Activated CD4-positive, alpha-beta memory T cell treated with anti-CD3 and anti-CD28 coated beads for 36 hours (primary cell): ENCODE measurements around the gene FBXO40. TPM values are rescaled to one million over a fixed set of nuclear protein-coding genes. Genes with fewer than 3 reads are reported as not detected.

Experiments
- CTCF ChIA-PET: fragments of 350-600 bp; sonication (Branson Sonifier 250); formaldehyde crosslinking; loops from one replicate; lab custom pipeline; 2021; ENCODE audit warnings: antibody characterized with exemption, inconsistent platforms; lab: Charles Lee
- POLR2A ChIA-PET: fragments of 350-600 bp; sonication (Branson Sonifier 250); formaldehyde crosslinking; loops from one replicate; lab custom pipeline; 2021; ENCODE audit warnings: antibody characterized with exemption; lab: Charles Lee
- DNase-seq: peaks from one replicate; pipeline ENCODE4 v3.0.0-alpha.2; 2020
- H3K27ac Mint-ChIP-seq: one replicate; pipeline ENCODE4 v1.8.0; 2021; ENCODE audit warnings: mixed read lengths
- H3K27me3 Mint-ChIP-seq: one replicate; pipeline ENCODE4 v1.8.0; 2021; ENCODE audit warnings: mixed read lengths
- H3K36me3 Mint-ChIP-seq: one replicate; pipeline ENCODE4 v1.8.0; 2021; ENCODE audit warnings: mixed read lengths
- H3K4me1 Mint-ChIP-seq: one replicate; pipeline ENCODE4 v1.8.0; 2021; ENCODE audit warnings: low read depth, mixed read lengths
- H3K4me3 Mint-ChIP-seq: one replicate; pipeline ENCODE4 v1.8.0; 2021; ENCODE audit warnings: mild to moderate bottlenecking, mixed read lengths
- H3K9me3 Mint-ChIP-seq: one replicate; pipeline ENCODE4 v1.8.0; 2021; ENCODE audit warnings: mixed read lengths
- intact Hi-C: fragments of 100-400 bp; cut with micrococcal nuclease; formaldehyde crosslinking; loops from one replicate; pipeline ENCODE4 v1.15.1; 2023
- total RNA-seq, 2 experiments: library from RNA; stranded (reverse); gene quantifications; one replicate each; pipeline ENCODE4 v1.2.3, GENCODE V29; 2021

Gene FBXO40
- total RNA-seq, 2 experiments from 2014 or later = not detected

- intact Hi-C loops = no loop called here
- Mint-ChIP-seq H3K27me3 (no peaks in the 10 kb centered on the region), H3K9me3 (no peaks in the 10 kb centered on the region), H3K4me3 (no peak overlapping the region), H3K36me3 (peaks cover 51% of the 10 kb centered on the region), H3K27ac (no peak overlapping the region), H3K4me1 (peaks cover 47% of the 10 kb centered on the region)
- CTCF ChIA-PET = no interaction called here
- POLR2A ChIA-PET = no interaction called here
- DNase-seq = no peak
Measured at GRCh38 chr3:121651684-121652083, 58.5 kb downstream of the FBXO40 start.

- Mint-ChIP-seq H3K4me3 (peak overlapping the region; percentile 53), H3K27ac (peak overlapping the region; percentile 87), H3K27me3 (no peaks in the 10 kb centered on the region), H3K9me3 (no peaks in the 10 kb centered on the region), H3K4me1 (peaks cover 72% of the 10 kb centered on the region), H3K36me3 (peaks cover 63% of the 10 kb centered on the region)
- intact Hi-C loops = no loop called here
- ChIA-PET POLR2A (interaction anchor here (0.6 kb wide), 1 partner anchor 778 kb away, joined by 3 read pairs; no protein-coding TSS in a partner anchor), CTCF (interaction anchor here (1.1 kb wide), 1 partner anchor 95 kb away, joined by 3 read pairs; the partner anchor contains the start of gene GOLGB1)
- DNase-seq = no peak
Measured at GRCh38 chr3:121654493-121655385, 61.6 kb downstream of the FBXO40 start.

GRCh38 chr3:121658716-121659435 is 65.7 kb downstream of the FBXO40 start:
- peaks cover 59% of the 10 kb centered on the region for H3K4me1 Mint-ChIP-seq
- peaks cover 57% of the 10 kb centered on the region for H3K36me3 Mint-ChIP-seq
- ChIA-PET CTCF (interaction anchor here (0.6 to 1.3 kb wide), 2 partner anchors 113 to 443 kb away, joined by 4 to 7 read pairs; partner anchors contain the start of gene POLQ), POLR2A (interaction anchor here (1.2 kb wide), 1 partner anchor 725 kb away, joined by 3 read pairs; the partner anchor contains the start of gene FAM162A)
- no peak for DNase-seq
- peak overlapping the region; percentile 97 for H3K4me3 Mint-ChIP-seq
- peak overlapping the region; percentile 100 for H3K27ac Mint-ChIP-seq
- no peaks in the 10 kb centered on the region for H3K27me3 Mint-ChIP-seq
- intact Hi-C loops = no loop called here
- H3K9me3 Mint-ChIP-seq = peaks cover 2% of the 10 kb centered on the region

DNA sequence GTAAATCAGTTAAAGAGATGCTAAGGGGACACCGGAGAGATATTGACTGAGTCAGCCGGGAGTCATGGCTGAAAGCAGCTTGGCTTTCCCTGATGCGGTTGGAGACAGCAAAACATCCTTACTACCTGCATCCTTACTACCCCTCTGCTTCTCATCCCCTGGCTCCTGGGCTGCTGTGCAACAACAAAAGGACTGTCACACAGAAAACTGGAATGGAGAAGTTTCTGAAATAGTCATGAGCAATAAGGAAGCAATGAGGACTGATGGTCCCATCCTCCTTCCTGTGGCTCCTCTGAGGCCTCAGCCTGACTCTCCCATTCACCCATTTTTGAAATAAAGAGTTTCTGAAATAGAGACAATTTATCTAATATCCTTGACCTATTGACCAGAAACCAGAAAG is 66.4 kb downstream of the FBXO40 start:
- Mint-ChIP-seq H3K9me3 (peaks cover 2% of the 10 kb centered on the region), H3K36me3 (peaks cover 57% of the 10 kb centered on the region), H3K27ac (peak overlapping the region; percentile 100), H3K4me1 (peaks cover 52% of the 10 kb centered on the region), H3K27me3 (no peaks in the 10 kb centered on the region), H3K4me3 (peak overlapping the region; percentile 97)
- ChIA-PET POLR2A (interaction anchor here (1.2 to 1.5 kb wide), 3 partner anchors 18 to 1407 kb away, joined by 3 to 5 read pairs (median 3); partner anchors contain the start of genes FAM162A and PDIA5), CTCF (interaction anchor here (0.6 to 1.3 kb wide), 2 partner anchors 114 to 442 kb away, joined by 4 to 7 read pairs; partner anchors contain the start of gene POLQ)
- DNase-seq = peak; percentile 39
- intact Hi-C loops = no loop called here

- Mint-ChIP-seq H3K27ac (peak within 1 kb of the TSS; percentile 100), H3K36me3 (peaks cover 55% of the 10 kb centered on the region), H3K27me3 (no peaks in the 10 kb centered on the region), H3K4me1 (peaks cover 47% of the 10 kb centered on the region), H3K4me3 (peak within 1 kb of the TSS; percentile 97), H3K9me3 (peaks cover 2% of the 10 kb centered on the region)
- intact Hi-C loops = loop anchor here (1.0 to 5.0 kb wide), 10 partner anchors 74 to 1566 kb away; partner anchors contain the start of genes EAF2, GOLGB1, GSK3B and IQCB1
- peak; percentile 83 for DNase-seq
- ChIA-PET CTCF (interaction anchor here (0.6 to 1.5 kb wide), 4 partner anchors 90 to 160 kb away, joined by 3 to 11 read pairs (median 3); partner anchors contain the start of genes GOLGB1 and POLQ), POLR2A (interaction anchor here (0.9 to 2.0 kb wide), 5 partner anchors 17 to 1406 kb away, joined by 3 to 6 read pairs (median 5); partner anchors contain the start of genes GOLGB1 and PDIA5)
Measured at GRCh38 chr3:121660356-121661171, 67.4 kb downstream of the FBXO40 start, which contains the start of gene HCLS1. TSS of gene HCLS1 (minus strand) at chr3:121660903. CDS start at chr3:121658347, 2,556 bp downstream.

DNA sequence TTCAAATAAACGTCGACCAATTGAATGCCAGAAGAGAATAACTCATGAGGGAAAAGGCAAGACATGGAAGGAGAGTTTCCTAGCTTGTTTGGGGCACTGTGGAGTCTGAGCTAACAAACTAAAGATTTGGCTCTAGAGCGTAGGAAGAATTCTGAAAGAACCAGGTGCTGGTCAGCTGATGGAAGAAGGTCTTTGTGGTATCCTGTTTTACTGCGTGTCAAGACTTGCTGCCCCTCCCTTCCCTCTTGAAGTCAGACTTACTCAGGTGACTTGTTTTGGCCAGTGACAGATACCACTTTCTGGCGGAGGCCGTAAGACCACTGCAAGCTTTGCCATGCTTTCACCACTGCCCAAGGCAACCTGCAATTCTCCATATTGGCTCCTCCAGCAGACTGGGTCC is 68.2 kb downstream of the FBXO40 start:
- Mint-ChIP-seq H3K27ac (peak overlapping the region; percentile 100), H3K4me3 (peak overlapping the region; percentile 97), H3K36me3 (peaks cover 51% of the 10 kb centered on the region), H3K4me1 (peaks cover 42% of the 10 kb centered on the region), H3K27me3 (no peaks in the 10 kb centered on the region), H3K9me3 (peaks cover 2% of the 10 kb centered on the region)
- CTCF ChIA-PET = interaction anchor here (0.6 to 1.5 kb wide), 4 partner anchors 89 to 160 kb away, joined by 3 to 11 read pairs (median 3); partner anchors contain the start of genes GOLGB1 and POLQ
- no peak for DNase-seq
- POLR2A ChIA-PET = interaction anchor here (0.9 to 2.0 kb wide), 4 partner anchors 16 to 88 kb away, joined by 4 to 6 read pairs (median 5); partner anchors contain the start of gene GOLGB1
- intact Hi-C loops = loop anchor here (2.0 to 5.0 kb wide), 6 partner anchors 73 to 1567 kb away; partner anchors contain the start of genes GSK3B and SEC22A

GRCh38 chr3:121662742-121663141 is 69.6 kb downstream of the FBXO40 start:
- H3K4me1 Mint-ChIP-seq = peaks cover 30% of the 10 kb centered on the region
- H3K9me3 Mint-ChIP-seq = peaks cover 2% of the 10 kb centered on the region
- no peak overlapping the region for H3K4me3 Mint-ChIP-seq
- peaks cover 45% of the 10 kb centered on the region for H3K36me3 Mint-ChIP-seq
- intact Hi-C loops = loop anchor here (5.0 kb wide), 4 partner anchors 230 to 1540 kb away; partner anchors contain the start of gene SEC22A
- DNase-seq = no peak
- H3K27me3 Mint-ChIP-seq = no peaks in the 10 kb centered on the region
- POLR2A ChIA-PET = no interaction called here
- H3K27ac Mint-ChIP-seq = no peak overlapping the region
- CTCF ChIA-PET = no interaction called here

DNA sequence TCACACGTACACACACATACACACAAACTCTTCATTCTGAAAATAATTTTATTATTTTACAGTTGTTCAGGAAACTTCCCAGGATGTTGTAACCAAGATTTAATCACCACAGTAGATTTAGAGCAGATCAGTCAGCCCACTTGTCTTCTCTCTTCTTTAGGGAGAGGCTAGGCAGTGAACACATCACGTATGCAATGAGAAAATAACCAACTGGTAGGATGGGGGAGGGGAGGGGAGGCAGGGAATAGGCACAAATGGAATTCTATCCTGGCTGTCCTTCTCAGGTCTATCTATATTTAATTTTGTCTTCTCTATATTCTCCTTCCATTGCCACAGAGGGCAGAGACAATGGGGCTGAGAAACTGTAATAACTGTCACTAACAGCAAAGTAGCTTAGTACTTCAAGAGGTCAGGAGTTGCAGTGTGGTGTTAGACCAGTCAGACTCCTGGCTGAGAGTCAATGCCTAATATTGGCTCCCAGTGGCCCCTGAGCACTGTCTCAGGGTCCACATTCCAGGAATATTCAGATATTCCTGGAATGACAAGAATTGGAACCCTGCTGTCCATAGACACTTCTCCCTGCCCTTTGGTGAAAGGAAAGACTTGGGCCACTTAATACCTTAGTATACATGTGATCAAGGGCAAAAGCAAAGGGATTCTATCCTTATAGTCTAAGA is 70.1 kb downstream of the FBXO40 start:
- Mint-ChIP-seq H3K4me1 (peaks cover 24% of the 10 kb centered on the region), H3K36me3 (peaks cover 42% of the 10 kb centered on the region), H3K9me3 (peaks cover 2% of the 10 kb centered on the region), H3K4me3 (no peak overlapping the region), H3K27me3 (no peaks in the 10 kb centered on the region), H3K27ac (no peak overlapping the region)
- intact Hi-C loops = loop anchor here (5.0 kb wide), 4 partner anchors 231 to 1539 kb away; partner anchors contain the start of gene SEC22A
- CTCF ChIA-PET = no interaction called here
- POLR2A ChIA-PET = no interaction called here
- no peak for DNase-seq

- Mint-ChIP-seq H3K27ac (no peak overlapping the region), H3K4me1 (peaks cover 11% of the 10 kb centered on the region), H3K9me3 (peaks cover 2% of the 10 kb centered on the region), H3K36me3 (peaks cover 34% of the 10 kb centered on the region), H3K27me3 (no peaks in the 10 kb centered on the region), H3K4me3 (no peak overlapping the region)
- no peak for DNase-seq
- intact Hi-C loops = no loop called here
- ChIA-PET CTCF (no interaction called here), POLR2A (no interaction called here)
Measured at GRCh38 chr3:121665488-121665887, 72.3 kb downstream of the FBXO40 start.

DNA sequence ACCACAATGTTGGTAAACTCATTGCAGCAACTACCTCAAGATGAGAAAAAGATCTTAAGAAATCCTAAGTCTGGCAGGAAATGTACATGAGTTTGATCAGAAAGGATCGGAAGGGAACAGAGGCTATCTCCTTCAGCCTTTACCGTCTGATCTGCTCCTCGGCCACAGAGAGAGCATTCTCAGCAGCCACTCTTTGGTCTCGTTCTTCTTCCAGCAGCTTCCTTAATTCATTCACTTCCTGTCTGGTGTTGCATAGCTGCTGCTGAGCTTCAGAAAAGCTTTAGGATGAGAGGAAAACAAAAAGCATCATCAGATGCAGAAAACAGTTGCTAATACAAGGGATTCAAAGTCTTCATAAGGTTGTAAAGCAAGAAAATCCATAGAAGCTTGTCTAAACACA is 74.2 kb downstream of the FBXO40 start:
- H3K4me1 Mint-ChIP-seq = no peaks in the 10 kb centered on the region
- no peaks in the 10 kb centered on the region for H3K9me3 Mint-ChIP-seq
- H3K4me3 Mint-ChIP-seq = no peak overlapping the region
- ChIA-PET POLR2A (no interaction called here), CTCF (no interaction called here)
- DNase-seq = no peak
- no peaks in the 10 kb centered on the region for H3K27me3 Mint-ChIP-seq
- H3K36me3 Mint-ChIP-seq = peaks cover 27% of the 10 kb centered on the region
- intact Hi-C loops = no loop called here
- no peak overlapping the region for H3K27ac Mint-ChIP-seq
